HepG2 (cell line): ENCODE results near the gene COPS3. TPM values are rescaled to one million over a fixed set of nuclear protein-coding genes. Genes with fewer than 3 reads are reported as not detected.

Source experiments
- ATAC-seq: fragments of 200-7000 bp; cut with Tn5 transposase; 3 replicates; pipeline ENCODE4 v1.9.1; 2020; ENCODE audit warnings: mild to moderate bottlenecking, moderate library complexity
- BruUV-seq: library from RNA; stranded (reverse); fragments of 400-500 nt; replicated peaks from 2 replicates; lab custom pipeline; 2021; lab: Mats Ljungman, UMichigan
- CTCF ChIA-PET: fragments of 300-600 bp; formaldehyde crosslinking; extraction: SDS; loops from one replicate; lab custom pipeline; 2021; ENCODE audit warnings: low total read pairs, inconsistent platforms, low intra/inter-chr PET ratio; lab: Yijun Ruan, JAX
- POLR2A ChIA-PET: fragments of 350-600 bp; sonication (Branson Sonifier 250); formaldehyde crosslinking; loops from one replicate; lab custom pipeline; 2020; ENCODE audit warnings: antibody characterized with exemption, inconsistent platforms; lab: Yijun Ruan, JAX
- DNase-seq: peaks from one replicate; pipeline ENCODE4 v3.0.0-alpha.2; 2015; ENCODE audit warnings: low spot score
- FAIRE-seq: peaks from 3 replicates; lab custom pipeline; 2011; peaks lifted over from hg19 to GRCh38; lab: Jason Lieb, UNC
- H2AFZ ChIP-seq: one replicate; pipeline ENCODE4 v1.6.1; 2011; ENCODE audit warnings: low read length, inconsistent platforms
- H3K27ac ChIP-seq: fragments of 300-600 bp; 3 replicates; pipeline ENCODE4 v1.8.0; 2011; ENCODE audit warnings: mixed run types, mild to moderate bottlenecking, mixed read lengths, low read length, inconsistent platforms; ENCODE audit not compliant: insufficient read depth; ENCODE audit errors: extremely low read length
- H3K27me3 ChIP-seq, 2 experiments: fragments of 200-600 bp in 1 of 2; 2 replicates in 1 of 2; 3 replicates in 1 of 2; pipeline versions ENCODE4 v1.6.0 to v1.8.0; 2011; ENCODE audit warnings: low read length in 2 of 2, mild to moderate bottlenecking in 2 of 2, moderate library complexity in 2 of 2, inconsistent platforms in 1 of 2; ENCODE audit not compliant: insufficient read depth in 2 of 2, control insufficient read depth in 1 of 2
- H3K36me3 ChIP-seq, 2 experiments: fragments of 200-600 bp in 1 of 2; replicated peaks in 1 of 2; 2 replicates in 1 of 2; 3 replicates in 1 of 2; pipeline versions ENCODE4 v1.5.1 to v1.8.0; 2011; ENCODE audit warnings: low read length in 2 of 2, inconsistent platforms in 1 of 2; ENCODE audit not compliant: insufficient read depth in 2 of 2, control insufficient read depth in 1 of 2
- H3K4me1 ChIP-seq: 2 replicates; pipeline ENCODE4 v1.5.1; 2012; ENCODE audit warnings: low read length, inconsistent platforms; ENCODE audit not compliant: insufficient read depth
- H3K4me2 ChIP-seq: 2 replicates; pipeline ENCODE4 v1.6.0; 2011; ENCODE audit warnings: low read depth, low read length, inconsistent platforms
- H3K4me3 ChIP-seq, 3 experiments: fragments of 200-600 bp in 1 of 3; sonication (generic), shearing (Covaris generic) in 1 of 3; replicated peaks in 1 of 3; 2 replicates each; pipeline ENCODE4 v1.5.1; 2011 to 2016; ENCODE audit warnings: low read length in 3 of 3, inconsistent platforms in 2 of 3, low read depth in 2 of 3, mild to moderate bottlenecking in 2 of 3, control low read depth in 1 of 3, mixed read lengths in 1 of 3; ENCODE audit not compliant: insufficient read depth in 1 of 3
- H3K79me2 ChIP-seq: one replicate; pipeline ENCODE4 v1.6.1; 2011; ENCODE audit warnings: low read length, inconsistent platforms; ENCODE audit not compliant: insufficient read depth
- H3K9ac ChIP-seq: 2 replicates; pipeline ENCODE4 v1.6.0; 2011; ENCODE audit warnings: mild to moderate bottlenecking, low read depth, low read length, inconsistent platforms; ENCODE audit not compliant: insufficient read depth
- H3K9me3 ChIP-seq: 2 replicates; pipeline ENCODE4 v1.5.1; 2012; ENCODE audit warnings: mild to moderate bottlenecking, low read length
- H4K20me1 ChIP-seq: 2 replicates; pipeline ENCODE4 v1.6.0; 2011; ENCODE audit warnings: inconsistent platforms, mild to moderate bottlenecking, low read length, moderate library complexity; ENCODE audit not compliant: insufficient read depth
- BCL6 ChIP-seq: IDR thresholded peaks from 2 replicates; pipeline ENCODE4 v1.6.1; 2016; ENCODE audit warnings: missing genetic modification reagents, missing compliant biosample characterization
- ERF ChIP-seq: IDR thresholded peaks from 2 replicates; pipeline ENCODE4 v1.6.1; 2018; ENCODE audit warnings: missing biosample characterization, missing genetic modification reagents
- FOSL1 ChIP-seq: sonication (generic); formaldehyde crosslinking; IDR thresholded peaks from 2 replicates; pipeline ENCODE4 v1.9.0; 2021; ENCODE audit warnings: missing genetic modification reagents, borderline replicate concordance
- HNRNPLL ChIP-seq: fragments of 200-400 bp; formaldehyde crosslinking; IDR thresholded peaks from 2 replicates; pipeline ENCODE4 v1.6.1; 2017; ENCODE audit warnings: mild to moderate bottlenecking, low read depth, low read length; ENCODE audit not compliant: poor library complexity, severe bottlenecking
- RAD21 ChIP-seq: fragments of 450-650 bp; formaldehyde crosslinking; IDR thresholded peaks from 2 replicates; pipeline ENCODE4 v1.5.0; 2020; ENCODE audit warnings: mild to moderate bottlenecking
- YEATS4 ChIP-seq: sonication (generic); formaldehyde crosslinking; IDR thresholded peaks from 2 replicates; pipeline ENCODE4 v1.4.0; 2020; ENCODE audit warnings: missing genetic modification reagents, borderline replicate concordance
- ZNF780A ChIP-seq: sonication (generic); formaldehyde crosslinking; IDR thresholded peaks from 2 replicates; pipeline ENCODE4 v1.8.0; 2022; ENCODE audit warnings: mild to moderate bottlenecking, missing genetic modification reagents, moderate library complexity
- ZSCAN22 ChIP-seq: sonication (generic); formaldehyde crosslinking; IDR thresholded peaks from 2 replicates; pipeline ENCODE4 v1.4.0; 2020; ENCODE audit warnings: mild to moderate bottlenecking, missing genetic modification reagents
- WGBS: methylation state at CpG from one replicate; pipeline ENCODE4 v1.1.6; 2017; ENCODE audit warnings: low lambda C conversion rate; 5-methylcytosine and 5-hydroxymethylcytosine counted together
- in situ Hi-C: cut with HindIII; loops from 2 replicates; pipeline ENCODE4 v1.10.0; 2017; ENCODE audit warnings: low pct_unique_long_range_greater_than_20kb; ENCODE audit not compliant: extremely low pct_ligation_motif_present
- intact Hi-C: fragments of 100-400 bp; cut with micrococcal nuclease; formaldehyde crosslinking; loops from one replicate; pipeline ENCODE4 v1.10.0; 2022; ENCODE audit not compliant: unreplicated experiment
- polyA plus RNA-seq, 8 experiments: library from polyadenylated mRNA; depleted of rRNA in 3 of 8; stranded (reverse) in 7 of 8; unstranded in 1 of 8; fragments of >200 nt; fragmentation: Illumina TruSeq in 4 of 8; extraction: Trizol in 4 of 8; gene quantifications; 2 replicates each; pipeline versions ENCODE4 v1.2.1 to v1.2.3, GENCODE V29; 2011 to 2016; ENCODE audit warnings: low read depth in 4 of 8, missing spikeins in 1 of 8, mixed read lengths in 1 of 8; ENCODE audit not compliant: insufficient read depth in 1 of 8
- total RNA-seq, 5 experiments: library from RNA; depleted of rRNA; stranded (reverse); fragments of >200 nt; fragmentation: Illumina TruSeq; extraction: Trizol; gene quantifications; 2 replicates each; pipeline ENCODE4 v1.2.3, GENCODE V29; 2016; ENCODE audit warnings: low read depth in 1 of 5
- TF ChIP-seq, protein P1 (sequence below): sonication (generic); formaldehyde crosslinking; conservative IDR thresholded peaks from 2 replicates; pipeline ENCODE4 v1.5.0; 2020; ENCODE audit warnings: missing genetic modification reagents
- TF ChIP-seq, protein P2 (sequence below): sonication (generic); formaldehyde crosslinking; IDR thresholded peaks from 2 replicates; pipeline ENCODE4 v1.4.0; 2020; ENCODE audit warnings: low read depth, mild to moderate bottlenecking, missing genetic modification reagents
- TF ChIP-seq, protein P3 (sequence below), 2 experiments: sonication (generic) in 1 of 2; formaldehyde crosslinking in 1 of 2; IDR thresholded peaks; 2 replicates each; pipeline versions ENCODE4 v1.6.1 to v1.9.0; 2014 to 2022; ENCODE audit warnings: antibody characterized with exemption in 1 of 2, borderline replicate concordance in 1 of 2, inconsistent platforms in 1 of 2, low read depth in 1 of 2, missing genetic modification reagents in 1 of 2
- TF ChIP-seq, protein P4 (sequence below): sonication (generic); formaldehyde crosslinking; IDR thresholded peaks from 2 replicates; pipeline ENCODE4 v1.4.0; 2020; ENCODE audit warnings: missing genetic modification reagents
- TF ChIP-seq, protein P5 (sequence below): sonication (generic); formaldehyde crosslinking; IDR thresholded peaks from 2 replicates; pipeline ENCODE4 v1.5.0; 2020; ENCODE audit warnings: missing genetic modification reagents, mild to moderate bottlenecking, borderline replicate concordance

COPS3 gene
- total and polyA plus RNA-seq, 2 of the 13 experiments (the other 11 are each of a cell fraction or from before 2014, with no cell fraction given): 46.3 to 103 TPM

DNA sequence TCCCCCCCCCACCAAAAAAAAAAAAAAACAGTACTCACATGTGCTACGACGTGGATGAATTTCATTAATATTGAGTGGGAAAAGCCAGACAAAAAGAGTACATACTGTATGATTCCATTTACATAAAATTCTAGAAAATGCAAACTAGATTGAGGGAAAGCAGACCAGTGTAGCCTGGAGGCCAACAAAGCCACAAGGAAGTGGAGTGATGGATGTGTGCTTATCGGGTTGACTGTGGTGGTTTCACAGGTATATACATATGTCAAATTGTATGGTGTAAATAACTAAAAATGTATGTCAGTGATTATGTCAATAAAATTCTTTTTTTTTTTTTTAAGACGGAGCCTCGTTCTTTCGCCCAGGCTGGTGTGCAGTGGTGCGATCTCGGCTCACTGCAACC is 73.0 kb downstream of the COPS3 start:
- Histone ChIP-seq H3K79me2 (peaks cover 21% of the 10 kb centered on the region), H3K4me3 (no peak overlapping the region), H3K27ac (no peak overlapping the region), H3K9me3 (no peaks in the 10 kb centered on the region), H3K4me2 (no peak overlapping the region), H2AFZ (no peak overlapping the region), H3K27me3 (no peaks in the 10 kb centered on the region; a peak in 1 of 5 replicates), H3K9ac (no peak overlapping the region), H3K36me3 (peaks cover 4 to 14% of the 10 kb centered on the region in 2 experiments; a peak in 4 of 5 replicates), H3K4me1 (peaks cover 38% of the 10 kb centered on the region), H4K20me1 (no peaks in the 10 kb centered on the region)
- 90% methylated on average over 8 of the region's 8 CpGs for WGBS
- ATAC-seq (no peak), FAIRE-seq (no peak), DNase-seq (no peak)
- no TSS peak for BruUV-seq
- intact Hi-C loops: loop anchor here (10.0 kb wide), 1 partner anchor 107 kb away; no protein-coding TSS in a partner anchor
- in situ Hi-C loops: no loop called here
- ChIA-PET POLR2A (interaction anchor here (2.8 kb wide), 1 partner anchor 28 kb away, joined by 12 read pairs; the partner anchor contains the start of gene FLCN), CTCF (no interaction called here)
- TF ChIP-seq, protein P1, sequence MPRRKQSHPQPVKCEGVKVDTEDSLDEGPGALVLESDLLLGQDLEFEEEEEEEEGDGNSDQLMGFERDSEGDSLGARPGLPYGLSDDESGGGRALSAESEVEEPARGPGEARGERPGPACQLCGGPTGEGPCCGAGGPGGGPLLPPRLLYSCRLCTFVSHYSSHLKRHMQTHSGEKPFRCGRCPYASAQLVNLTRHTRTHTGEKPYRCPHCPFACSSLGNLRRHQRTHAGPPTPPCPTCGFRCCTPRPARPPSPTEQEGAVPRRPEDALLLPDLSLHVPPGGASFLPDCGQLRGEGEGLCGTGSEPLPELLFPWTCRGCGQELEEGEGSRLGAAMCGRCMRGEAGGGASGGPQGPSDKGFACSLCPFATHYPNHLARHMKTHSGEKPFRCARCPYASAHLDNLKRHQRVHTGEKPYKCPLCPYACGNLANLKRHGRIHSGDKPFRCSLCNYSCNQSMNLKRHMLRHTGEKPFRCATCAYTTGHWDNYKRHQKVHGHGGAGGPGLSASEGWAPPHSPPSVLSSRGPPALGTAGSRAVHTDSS (CRISPR knock-in tag): no peak
- TF ChIP-seq, protein P2, sequence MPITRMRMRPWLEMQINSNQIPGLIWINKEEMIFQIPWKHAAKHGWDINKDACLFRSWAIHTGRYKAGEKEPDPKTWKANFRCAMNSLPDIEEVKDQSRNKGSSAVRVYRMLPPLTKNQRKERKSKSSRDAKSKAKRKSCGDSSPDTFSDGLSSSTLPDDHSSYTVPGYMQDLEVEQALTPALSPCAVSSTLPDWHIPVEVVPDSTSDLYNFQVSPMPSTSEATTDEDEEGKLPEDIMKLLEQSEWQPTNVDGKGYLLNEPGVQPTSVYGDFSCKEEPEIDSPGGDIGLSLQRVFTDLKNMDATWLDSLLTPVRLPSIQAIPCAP (CRISPR knock-in tag): no peak
- TF ChIP-seq ZSCAN22 (no peak), YEATS4 (CRISPR knock-in tag) (no peak), RAD21 (CRISPR knock-in tag) (no peak), ERF (CRISPR knock-in tag) (no peak), HNRNPLL (no peak), BCL6 (CRISPR knock-in tag) (no peak), FOSL1 (CRISPR knock-in tag) (no peak), ZNF780A (CRISPR knock-in tag) (no peak)
- TF ChIP-seq, protein P3, sequence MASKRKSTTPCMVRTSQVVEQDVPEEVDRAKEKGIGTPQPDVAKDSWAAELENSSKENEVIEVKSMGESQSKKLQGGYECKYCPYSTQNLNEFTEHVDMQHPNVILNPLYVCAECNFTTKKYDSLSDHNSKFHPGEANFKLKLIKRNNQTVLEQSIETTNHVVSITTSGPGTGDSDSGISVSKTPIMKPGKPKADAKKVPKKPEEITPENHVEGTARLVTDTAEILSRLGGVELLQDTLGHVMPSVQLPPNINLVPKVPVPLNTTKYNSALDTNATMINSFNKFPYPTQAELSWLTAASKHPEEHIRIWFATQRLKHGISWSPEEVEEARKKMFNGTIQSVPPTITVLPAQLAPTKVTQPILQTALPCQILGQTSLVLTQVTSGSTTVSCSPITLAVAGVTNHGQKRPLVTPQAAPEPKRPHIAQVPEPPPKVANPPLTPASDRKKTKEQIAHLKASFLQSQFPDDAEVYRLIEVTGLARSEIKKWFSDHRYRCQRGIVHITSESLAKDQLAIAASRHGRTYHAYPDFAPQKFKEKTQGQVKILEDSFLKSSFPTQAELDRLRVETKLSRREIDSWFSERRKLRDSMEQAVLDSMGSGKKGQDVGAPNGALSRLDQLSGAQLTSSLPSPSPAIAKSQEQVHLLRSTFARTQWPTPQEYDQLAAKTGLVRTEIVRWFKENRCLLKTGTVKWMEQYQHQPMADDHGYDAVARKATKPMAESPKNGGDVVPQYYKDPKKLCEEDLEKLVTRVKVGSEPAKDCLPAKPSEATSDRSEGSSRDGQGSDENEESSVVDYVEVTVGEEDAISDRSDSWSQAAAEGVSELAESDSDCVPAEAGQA (IDR thresholded peaks at IDR 0.05; ENCODE audit: low read depth): no peak
- TF ChIP-seq, protein P3 (CRISPR knock-in tag; IDR thresholded peaks at IDR 0.05; ENCODE audit: borderline replicate concordance): no peak
- TF ChIP-seq, protein P4, sequence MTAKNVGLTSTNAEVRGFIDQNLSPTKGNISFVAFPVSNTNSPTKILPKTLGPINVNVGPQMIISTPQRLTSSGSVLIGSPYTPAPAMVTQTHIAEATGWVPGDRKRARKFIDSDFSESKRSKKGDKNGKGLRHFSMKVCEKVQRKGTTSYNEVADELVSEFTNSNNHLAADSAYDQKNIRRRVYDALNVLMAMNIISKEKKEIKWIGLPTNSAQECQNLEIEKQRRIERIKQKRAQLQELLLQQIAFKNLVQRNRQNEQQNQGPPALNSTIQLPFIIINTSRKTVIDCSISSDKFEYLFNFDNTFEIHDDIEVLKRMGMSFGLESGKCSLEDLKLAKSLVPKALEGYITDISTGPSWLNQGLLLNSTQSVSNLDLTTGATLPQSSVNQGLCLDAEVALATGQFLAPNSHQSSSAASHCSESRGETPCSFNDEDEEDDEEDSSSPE (CRISPR knock-in tag): no peak
- TF ChIP-seq, protein P5, sequence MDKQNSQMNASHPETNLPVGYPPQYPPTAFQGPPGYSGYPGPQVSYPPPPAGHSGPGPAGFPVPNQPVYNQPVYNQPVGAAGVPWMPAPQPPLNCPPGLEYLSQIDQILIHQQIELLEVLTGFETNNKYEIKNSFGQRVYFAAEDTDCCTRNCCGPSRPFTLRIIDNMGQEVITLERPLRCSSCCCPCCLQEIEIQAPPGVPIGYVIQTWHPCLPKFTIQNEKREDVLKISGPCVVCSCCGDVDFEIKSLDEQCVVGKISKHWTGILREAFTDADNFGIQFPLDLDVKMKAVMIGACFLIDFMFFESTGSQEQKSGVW (CRISPR knock-in tag): no peak
